WTC11 (cell line): ENCODE measurements around the gene SLC25A27.

Source experiments
- CREB1 ChIP-seq: sonication (generic); formaldehyde crosslinking; IDR thresholded peaks from 2 replicates; pipeline ENCODE4 v1.8.0; 2023; ENCODE audit warnings: mild to moderate bottlenecking, missing genetic modification reagents
- ELF4 ChIP-seq: sonication (generic); formaldehyde crosslinking; IDR thresholded peaks from 2 replicates; pipeline ENCODE4 v1.8.1; 2022; ENCODE audit warnings: low read depth, mild to moderate bottlenecking, moderate library complexity, missing genetic modification reagents
- ESRRA ChIP-seq: sonication (generic); formaldehyde crosslinking; IDR thresholded peaks from 2 replicates; pipeline ENCODE4 v1.8.1; 2022; ENCODE audit warnings: mild to moderate bottlenecking, missing genetic modification reagents, borderline replicate concordance
- ETV6 ChIP-seq: sonication (generic); formaldehyde crosslinking; IDR thresholded peaks from 2 replicates; pipeline ENCODE4 v1.8.1; 2022; ENCODE audit warnings: mild to moderate bottlenecking, missing genetic modification reagents
- NFYB ChIP-seq: sonication (generic); formaldehyde crosslinking; conservative IDR thresholded peaks from 2 replicates; pipeline ENCODE4 v1.8.0; 2022; ENCODE audit warnings: low read depth, missing genetic modification reagents
- SMAD3 ChIP-seq: sonication (generic); formaldehyde crosslinking; IDR thresholded peaks from 2 replicates; pipeline ENCODE4 v1.8.0; 2022; ENCODE audit warnings: missing genetic modification reagents, mild to moderate bottlenecking, borderline replicate concordance
- TF ChIP-seq, protein P1 (sequence below): fragments of 200-600 bp; IDR thresholded peaks from 2 replicates; pipeline ENCODE4 v1.8.0; 2022; ENCODE audit warnings: antibody characterized with exemption
- TF ChIP-seq, protein P2 (sequence below): sonication (generic); formaldehyde crosslinking; IDR thresholded peaks from 2 replicates; pipeline ENCODE4 v1.8.0; 2022; ENCODE audit warnings: mild to moderate bottlenecking, missing genetic modification reagents
- TF ChIP-seq, protein P3 (sequence below): sonication (generic); formaldehyde crosslinking; IDR thresholded peaks from 2 replicates; pipeline ENCODE4 v1.8.1; 2023; ENCODE audit warnings: mild to moderate bottlenecking, missing genetic modification reagents, borderline replicate concordance
- TF ChIP-seq, protein P4 (sequence below): sonication (generic); formaldehyde crosslinking; IDR thresholded peaks from 2 replicates; pipeline ENCODE4 v1.8.0; 2022; ENCODE audit warnings: mild to moderate bottlenecking, missing genetic modification reagents
- TF ChIP-seq, protein P5 (sequence below): sonication (generic); formaldehyde crosslinking; IDR thresholded peaks from 2 replicates; pipeline ENCODE4 v1.8.0; 2022; ENCODE audit warnings: missing genetic modification reagents

- TF ChIP-seq, protein P1, sequence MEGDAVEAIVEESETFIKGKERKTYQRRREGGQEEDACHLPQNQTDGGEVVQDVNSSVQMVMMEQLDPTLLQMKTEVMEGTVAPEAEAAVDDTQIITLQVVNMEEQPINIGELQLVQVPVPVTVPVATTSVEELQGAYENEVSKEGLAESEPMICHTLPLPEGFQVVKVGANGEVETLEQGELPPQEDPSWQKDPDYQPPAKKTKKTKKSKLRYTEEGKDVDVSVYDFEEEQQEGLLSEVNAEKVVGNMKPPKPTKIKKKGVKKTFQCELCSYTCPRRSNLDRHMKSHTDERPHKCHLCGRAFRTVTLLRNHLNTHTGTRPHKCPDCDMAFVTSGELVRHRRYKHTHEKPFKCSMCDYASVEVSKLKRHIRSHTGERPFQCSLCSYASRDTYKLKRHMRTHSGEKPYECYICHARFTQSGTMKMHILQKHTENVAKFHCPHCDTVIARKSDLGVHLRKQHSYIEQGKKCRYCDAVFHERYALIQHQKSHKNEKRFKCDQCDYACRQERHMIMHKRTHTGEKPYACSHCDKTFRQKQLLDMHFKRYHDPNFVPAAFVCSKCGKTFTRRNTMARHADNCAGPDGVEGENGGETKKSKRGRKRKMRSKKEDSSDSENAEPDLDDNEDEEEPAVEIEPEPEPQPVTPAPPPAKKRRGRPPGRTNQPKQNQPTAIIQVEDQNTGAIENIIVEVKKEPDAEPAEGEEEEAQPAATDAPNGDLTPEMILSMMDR = no peak
- TF ChIP-seq CREB1 (CRISPR knock-in tag) (no peak), NFYB (CRISPR knock-in tag) (no peak), SMAD3 (no peak), ESRRA (CRISPR knock-in tag) (no peak), ELF4 (CRISPR knock-in tag) (no peak), ETV6 (no peak)
- TF ChIP-seq, protein P2, sequence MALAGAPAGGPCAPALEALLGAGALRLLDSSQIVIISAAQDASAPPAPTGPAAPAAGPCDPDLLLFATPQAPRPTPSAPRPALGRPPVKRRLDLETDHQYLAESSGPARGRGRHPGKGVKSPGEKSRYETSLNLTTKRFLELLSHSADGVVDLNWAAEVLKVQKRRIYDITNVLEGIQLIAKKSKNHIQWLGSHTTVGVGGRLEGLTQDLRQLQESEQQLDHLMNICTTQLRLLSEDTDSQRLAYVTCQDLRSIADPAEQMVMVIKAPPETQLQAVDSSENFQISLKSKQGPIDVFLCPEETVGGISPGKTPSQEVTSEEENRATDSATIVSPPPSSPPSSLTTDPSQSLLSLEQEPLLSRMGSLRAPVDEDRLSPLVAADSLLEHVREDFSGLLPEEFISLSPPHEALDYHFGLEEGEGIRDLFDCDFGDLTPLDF (CRISPR knock-in tag) = no peak
- TF ChIP-seq, protein P3, sequence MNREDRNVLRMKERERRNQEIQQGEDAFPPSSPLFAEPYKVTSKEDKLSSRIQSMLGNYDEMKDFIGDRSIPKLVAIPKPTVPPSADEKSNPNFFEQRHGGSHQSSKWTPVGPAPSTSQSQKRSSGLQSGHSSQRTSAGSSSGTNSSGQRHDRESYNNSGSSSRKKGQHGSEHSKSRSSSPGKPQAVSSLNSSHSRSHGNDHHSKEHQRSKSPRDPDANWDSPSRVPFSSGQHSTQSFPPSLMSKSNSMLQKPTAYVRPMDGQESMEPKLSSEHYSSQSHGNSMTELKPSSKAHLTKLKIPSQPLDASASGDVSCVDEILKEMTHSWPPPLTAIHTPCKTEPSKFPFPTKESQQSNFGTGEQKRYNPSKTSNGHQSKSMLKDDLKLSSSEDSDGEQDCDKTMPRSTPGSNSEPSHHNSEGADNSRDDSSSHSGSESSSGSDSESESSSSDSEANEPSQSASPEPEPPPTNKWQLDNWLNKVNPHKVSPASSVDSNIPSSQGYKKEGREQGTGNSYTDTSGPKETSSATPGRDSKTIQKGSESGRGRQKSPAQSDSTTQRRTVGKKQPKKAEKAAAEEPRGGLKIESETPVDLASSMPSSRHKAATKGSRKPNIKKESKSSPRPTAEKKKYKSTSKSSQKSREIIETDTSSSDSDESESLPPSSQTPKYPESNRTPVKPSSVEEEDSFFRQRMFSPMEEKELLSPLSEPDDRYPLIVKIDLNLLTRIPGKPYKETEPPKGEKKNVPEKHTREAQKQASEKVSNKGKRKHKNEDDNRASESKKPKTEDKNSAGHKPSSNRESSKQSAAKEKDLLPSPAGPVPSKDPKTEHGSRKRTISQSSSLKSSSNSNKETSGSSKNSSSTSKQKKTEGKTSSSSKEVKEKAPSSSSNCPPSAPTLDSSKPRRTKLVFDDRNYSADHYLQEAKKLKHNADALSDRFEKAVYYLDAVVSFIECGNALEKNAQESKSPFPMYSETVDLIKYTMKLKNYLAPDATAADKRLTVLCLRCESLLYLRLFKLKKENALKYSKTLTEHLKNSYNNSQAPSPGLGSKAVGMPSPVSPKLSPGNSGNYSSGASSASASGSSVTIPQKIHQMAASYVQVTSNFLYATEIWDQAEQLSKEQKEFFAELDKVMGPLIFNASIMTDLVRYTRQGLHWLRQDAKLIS (CRISPR knock-in tag) = no peak
- TF ChIP-seq, protein P4, sequence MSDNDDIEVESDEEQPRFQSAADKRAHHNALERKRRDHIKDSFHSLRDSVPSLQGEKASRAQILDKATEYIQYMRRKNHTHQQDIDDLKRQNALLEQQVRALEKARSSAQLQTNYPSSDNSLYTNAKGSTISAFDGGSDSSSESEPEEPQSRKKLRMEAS (CRISPR knock-in tag) = no peak
- TF ChIP-seq, protein P5, sequence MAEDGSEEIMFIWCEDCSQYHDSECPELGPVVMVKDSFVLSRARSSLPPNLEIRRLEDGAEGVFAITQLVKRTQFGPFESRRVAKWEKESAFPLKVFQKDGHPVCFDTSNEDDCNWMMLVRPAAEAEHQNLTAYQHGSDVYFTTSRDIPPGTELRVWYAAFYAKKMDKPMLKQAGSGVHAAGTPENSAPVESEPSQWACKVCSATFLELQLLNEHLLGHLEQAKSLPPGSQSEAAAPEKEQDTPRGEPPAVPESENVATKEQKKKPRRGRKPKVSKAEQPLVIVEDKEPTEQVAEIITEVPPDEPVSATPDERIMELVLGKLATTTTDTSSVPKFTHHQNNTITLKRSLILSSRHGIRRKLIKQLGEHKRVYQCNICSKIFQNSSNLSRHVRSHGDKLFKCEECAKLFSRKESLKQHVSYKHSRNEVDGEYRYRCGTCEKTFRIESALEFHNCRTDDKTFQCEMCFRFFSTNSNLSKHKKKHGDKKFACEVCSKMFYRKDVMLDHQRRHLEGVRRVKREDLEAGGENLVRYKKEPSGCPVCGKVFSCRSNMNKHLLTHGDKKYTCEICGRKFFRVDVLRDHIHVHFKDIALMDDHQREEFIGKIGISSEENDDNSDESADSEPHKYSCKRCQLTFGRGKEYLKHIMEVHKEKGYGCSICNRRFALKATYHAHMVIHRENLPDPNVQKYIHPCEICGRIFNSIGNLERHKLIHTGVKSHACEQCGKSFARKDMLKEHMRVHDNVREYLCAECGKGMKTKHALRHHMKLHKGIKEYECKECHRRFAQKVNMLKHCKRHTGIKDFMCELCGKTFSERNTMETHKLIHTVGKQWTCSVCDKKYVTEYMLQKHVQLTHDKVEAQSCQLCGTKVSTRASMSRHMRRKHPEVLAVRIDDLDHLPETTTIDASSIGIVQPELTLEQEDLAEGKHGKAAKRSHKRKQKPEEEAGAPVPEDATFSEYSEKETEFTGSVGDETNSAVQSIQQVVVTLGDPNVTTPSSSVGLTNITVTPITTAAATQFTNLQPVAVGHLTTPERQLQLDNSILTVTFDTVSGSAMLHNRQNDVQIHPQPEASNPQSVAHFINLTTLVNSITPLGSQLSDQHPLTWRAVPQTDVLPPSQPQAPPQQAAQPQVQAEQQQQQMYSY (CRISPR knock-in tag) = no peak
These were observed 14.8 kb upstream of the SLC25A27 start for GRCh38 chr6:46637933-46638332.
